ENCODE measurements around the gene SDCBP2. TPM values are rescaled to one million over a fixed set of nuclear protein-coding genes. Genes with fewer than 3 reads are reported as not detected.

Gene SDCBP2
- total RNA-seq, 6 experiments from 2014 or later = 2.0 to 43.3 (median 16.6) TPM

DNA sequence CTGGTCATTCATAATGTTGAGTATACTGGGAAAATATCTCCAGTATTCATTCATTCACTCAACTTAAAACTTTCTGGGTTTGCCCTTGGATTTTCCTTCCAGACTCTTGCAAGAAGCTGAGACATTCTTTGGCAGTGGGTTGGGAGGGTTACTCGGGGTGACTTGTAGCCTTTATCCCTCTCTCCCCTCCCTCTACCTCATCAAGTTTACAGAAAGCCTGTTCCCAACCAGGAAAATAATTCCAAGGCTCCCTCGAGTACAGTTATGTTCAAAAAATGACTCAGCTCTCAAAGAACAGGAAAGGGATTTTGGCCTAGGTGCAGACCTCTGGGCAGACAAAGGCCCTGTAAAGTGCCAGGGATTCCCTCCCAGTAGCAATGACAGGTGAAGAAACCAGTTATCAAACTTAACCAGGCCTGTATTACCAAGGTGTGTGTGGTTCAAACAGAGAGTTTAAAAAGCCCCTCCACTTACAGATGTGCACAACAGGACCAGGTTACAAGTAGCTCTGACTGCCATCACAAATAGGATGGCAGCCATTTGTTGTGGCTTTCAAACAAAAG lies 41.7 kb upstream of the SDCBP2 start:
- no peak overlapping the region for H3K27ac ChIP-seq
- 79% methylated on average over 2 of the region's 2 CpGs for WGBS (ENCODE audit: insufficient coverage, low coverage, low lambda C conversion rate, missing lambda C conversion rate)
- no peak for DNase-seq
- intact Hi-C loops (cut with DNase I) = no loop called here
- TF ChIP-seq POLR2A (IDR thresholded peaks at IDR 0.05) = no peak
- TF ChIP-seq, protein P1, sequence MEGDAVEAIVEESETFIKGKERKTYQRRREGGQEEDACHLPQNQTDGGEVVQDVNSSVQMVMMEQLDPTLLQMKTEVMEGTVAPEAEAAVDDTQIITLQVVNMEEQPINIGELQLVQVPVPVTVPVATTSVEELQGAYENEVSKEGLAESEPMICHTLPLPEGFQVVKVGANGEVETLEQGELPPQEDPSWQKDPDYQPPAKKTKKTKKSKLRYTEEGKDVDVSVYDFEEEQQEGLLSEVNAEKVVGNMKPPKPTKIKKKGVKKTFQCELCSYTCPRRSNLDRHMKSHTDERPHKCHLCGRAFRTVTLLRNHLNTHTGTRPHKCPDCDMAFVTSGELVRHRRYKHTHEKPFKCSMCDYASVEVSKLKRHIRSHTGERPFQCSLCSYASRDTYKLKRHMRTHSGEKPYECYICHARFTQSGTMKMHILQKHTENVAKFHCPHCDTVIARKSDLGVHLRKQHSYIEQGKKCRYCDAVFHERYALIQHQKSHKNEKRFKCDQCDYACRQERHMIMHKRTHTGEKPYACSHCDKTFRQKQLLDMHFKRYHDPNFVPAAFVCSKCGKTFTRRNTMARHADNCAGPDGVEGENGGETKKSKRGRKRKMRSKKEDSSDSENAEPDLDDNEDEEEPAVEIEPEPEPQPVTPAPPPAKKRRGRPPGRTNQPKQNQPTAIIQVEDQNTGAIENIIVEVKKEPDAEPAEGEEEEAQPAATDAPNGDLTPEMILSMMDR (IDR thresholded peaks at IDR 0.05) = no peak
- H3K9me3 ChIP-seq = no peaks in the 10 kb centered on the region
- H3K4me3 ChIP-seq = no peak overlapping the region
- H3K27me3 ChIP-seq = no peaks in the 10 kb centered on the region
- ATAC-seq = no peak
- peaks cover 0 to 11% (median 5%) of the 10 kb centered on the region in 4 donors for H3K36me3 ChIP-seq
- H3K4me1 ChIP-seq = peaks cover 0 to 6% (median 0%) of the 10 kb centered on the region in 4 donors

DNA sequence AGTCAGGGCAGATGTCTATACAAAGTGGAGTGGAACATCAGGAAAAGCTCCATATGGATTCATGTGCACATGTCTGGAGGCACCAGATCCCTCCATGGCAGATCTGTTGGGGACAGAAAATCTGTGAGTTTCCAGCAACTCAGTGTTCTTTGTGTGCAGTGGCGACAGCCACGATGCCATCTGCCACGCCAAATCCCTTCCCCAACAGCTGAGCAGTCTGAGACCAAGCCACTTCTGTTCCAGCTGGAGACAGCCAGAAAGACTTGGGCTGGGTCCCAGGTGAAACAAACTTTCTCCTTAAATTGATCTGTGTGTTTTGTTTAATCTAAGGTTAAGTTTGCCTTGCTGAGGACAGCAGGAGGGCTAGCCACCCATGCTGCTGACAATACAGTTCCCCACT lies 41.0 kb upstream of the SDCBP2 start:
- H3K4me1 ChIP-seq = peaks cover 0 to 6% (median 0%) of the 10 kb centered on the region in 4 donors
- no peak overlapping the region for H3K4me3 ChIP-seq
- no peak for DNase-seq
- no peaks in the 10 kb centered on the region for H3K9me3 ChIP-seq
- WGBS (ENCODE audit: insufficient coverage, low coverage, low lambda C conversion rate, missing lambda C conversion rate) = no CpG with 5 or more reads among the region's 3 CpGs
- no peak overlapping the region for H3K27ac ChIP-seq
- no peak for TF ChIP-seq POLR2A (IDR thresholded peaks at IDR 0.05)
- TF ChIP-seq, protein P1 (IDR thresholded peaks at IDR 0.05) = no peak
- peaks cover 0 to 11% (median 5%) of the 10 kb centered on the region in 4 donors for H3K36me3 ChIP-seq
- intact Hi-C loops (cut with DNase I) = no loop called here
- ATAC-seq = no peak
- no peaks in the 10 kb centered on the region for H3K27me3 ChIP-seq

DNA sequence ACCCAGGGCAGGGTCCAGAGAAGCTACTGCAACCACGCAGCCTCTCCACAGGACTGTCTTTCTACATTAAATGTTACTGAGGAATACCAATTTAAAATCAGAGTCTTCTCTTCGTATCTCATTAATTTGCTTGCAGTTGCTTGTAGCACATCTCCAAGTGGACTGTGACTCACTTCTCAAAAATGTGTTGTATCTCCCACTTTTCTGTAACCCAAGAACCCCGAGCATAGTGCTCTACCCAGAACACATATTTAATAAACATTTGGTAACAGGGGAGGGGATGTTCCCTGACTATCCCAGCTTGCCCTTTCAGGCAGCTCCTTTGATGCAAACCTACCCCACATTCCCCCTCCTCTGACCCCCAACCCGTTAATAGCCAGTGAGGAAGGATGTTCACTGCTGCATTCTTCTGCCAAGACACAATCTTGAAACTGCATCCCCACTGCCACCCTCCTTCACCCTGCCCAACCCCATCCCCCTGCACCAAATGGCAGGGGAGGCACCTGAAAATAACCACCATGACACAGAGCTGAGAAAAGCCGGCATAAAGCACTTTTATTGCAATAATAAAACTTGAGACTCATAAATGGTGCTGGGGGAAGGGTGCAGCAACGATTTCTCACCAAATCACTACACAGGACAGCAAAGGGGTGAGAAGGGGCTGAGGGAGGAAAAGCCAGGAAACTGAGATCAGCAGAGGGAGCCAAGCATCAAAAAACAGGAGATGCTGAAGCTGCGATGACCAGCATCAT lies 39.7 kb upstream of the SDCBP2 start:
- 83% methylated on average over 7 of the region's 7 CpGs for WGBS (ENCODE audit: insufficient coverage, low coverage, low lambda C conversion rate, missing lambda C conversion rate)
- ATAC-seq = no peak
- Histone ChIP-seq H3K27ac (no peak overlapping the region), H3K4me3 (no peak overlapping the region), H3K36me3 (peaks cover 0 to 11% (median 5%) of the 10 kb centered on the region in 4 donors), H3K9me3 (no peaks in the 10 kb centered on the region), H3K27me3 (no peaks in the 10 kb centered on the region), H3K4me1 (peaks cover 0 to 6% (median 0%) of the 10 kb centered on the region in 4 donors)
- no peak for DNase-seq
- intact Hi-C loops (cut with DNase I) = no loop called here
- TF ChIP-seq, protein P1 (IDR thresholded peaks at IDR 0.05) = no peak
- no peak for TF ChIP-seq POLR2A (IDR thresholded peaks at IDR 0.05)

DNA sequence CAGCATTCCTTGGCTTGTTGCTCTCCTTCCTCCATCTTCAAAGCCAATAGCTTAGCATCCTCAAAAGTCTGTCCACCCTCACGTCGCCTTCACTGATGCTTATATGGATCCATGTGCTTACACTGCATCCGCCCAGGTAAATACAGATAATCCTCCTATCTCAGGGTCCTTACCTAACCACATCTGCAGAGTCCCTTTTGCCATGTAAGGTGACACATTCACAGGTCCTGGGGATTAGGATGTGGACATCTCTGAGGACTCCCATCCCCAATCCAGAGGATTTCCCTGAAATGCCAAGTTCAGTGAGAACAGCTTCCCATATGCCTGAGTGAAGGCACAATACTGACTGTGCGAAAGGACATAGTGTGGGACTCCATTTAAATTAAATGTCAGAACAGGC lies 38.5 kb upstream of the SDCBP2 start:
- intact Hi-C loops (cut with DNase I) = no loop called here
- Histone ChIP-seq H3K27ac (no peak overlapping the region), H3K27me3 (no peaks in the 10 kb centered on the region), H3K36me3 (peaks cover 0 to 11% (median 5%) of the 10 kb centered on the region in 4 donors), H3K4me1 (peaks cover 0 to 6% (median 0%) of the 10 kb centered on the region in 4 donors), H3K9me3 (no peaks in the 10 kb centered on the region), H3K4me3 (no peak overlapping the region)
- no peak for ATAC-seq
- TF ChIP-seq, protein P1 (IDR thresholded peaks at IDR 0.05) = no peak
- TF ChIP-seq POLR2A (IDR thresholded peaks at IDR 0.05) = no peak
- DNase-seq = no peak
- WGBS (ENCODE audit: insufficient coverage, low coverage, low lambda C conversion rate, missing lambda C conversion rate) = 94% methylated on average over 4 of the region's 4 CpGs
